A549 (cell line): Measurements from ENCODE around the gene KRTAP13-3. TPM values are rescaled to one million over a fixed set of nuclear protein-coding genes. Genes with fewer than 3 reads are reported as not detected.

Experiments
- polyA plus RNA-seq, 4 experiments: library from polyadenylated mRNA; depleted of rRNA in 3 of 4; stranded (reverse); fragments of >200 nt; fragmentation: RNase III in 1 of 4; extraction: RNeasy Plus Mini Kit Qiagen cat#74134 plus additional on column Dnase treatment in 1 of 4; gene quantifications; 2 replicates in 3 of 4; 3 replicates in 1 of 4; pipeline ENCODE4 v1.2.3, GENCODE V29; 2011 to 2017

KRTAP13-3 gene
- polyA plus RNA-seq, 2 of the 4 experiments (the other 2 are of a cell fraction): not detected

Other genes starting within 250 kb of the KRTAP13-3 start
- not detected in 2 replicates for gene CLDN8, start 209.8 kb downstream of the KRTAP13-3 start, polyA plus RNA-seq (2011; rRNA removed)
- not detected in 3 replicates for gene CLDN8, start 209.8 kb downstream of the KRTAP13-3 start, polyA plus RNA-seq (2017; fragmentation: RNase III; extraction: RNeasy Plus Mini Kit Qiagen cat#74134 plus additional on column Dnase treatment)
- gene KRTAP24-1, start 143.0 kb downstream of the KRTAP13-3 start, polyA plus RNA-seq (2011; rRNA removed): not detected in 2 replicates
- not detected in 3 replicates for gene KRTAP24-1, start 143.0 kb downstream of the KRTAP13-3 start, polyA plus RNA-seq (2017; fragmentation: RNase III; extraction: RNeasy Plus Mini Kit Qiagen cat#74134 plus additional on column Dnase treatment)
- gene KRTAP25-1, start 136.4 kb downstream of the KRTAP13-3 start, polyA plus RNA-seq (2011; rRNA removed): not detected in 2 replicates
- gene KRTAP25-1, start 136.4 kb downstream of the KRTAP13-3 start, polyA plus RNA-seq (2017; fragmentation: RNase III; extraction: RNeasy Plus Mini Kit Qiagen cat#74134 plus additional on column Dnase treatment): not detected in 3 replicates
- not detected in 2 replicates for gene KRTAP26-1, start 105.6 kb downstream of the KRTAP13-3 start, polyA plus RNA-seq (2011; rRNA removed)
- gene KRTAP26-1, start 105.6 kb downstream of the KRTAP13-3 start, polyA plus RNA-seq (2017; fragmentation: RNase III; extraction: RNeasy Plus Mini Kit Qiagen cat#74134 plus additional on column Dnase treatment): not detected in 3 replicates
- gene KRTAP27-1, start 88.2 kb downstream of the KRTAP13-3 start, polyA plus RNA-seq (2011; rRNA removed): not detected in 2 replicates
- not detected in 3 replicates for gene KRTAP27-1, start 88.2 kb downstream of the KRTAP13-3 start, polyA plus RNA-seq (2017; fragmentation: RNase III; extraction: RNeasy Plus Mini Kit Qiagen cat#74134 plus additional on column Dnase treatment)
- gene KRTAP23-1, start 77.3 kb downstream of the KRTAP13-3 start, polyA plus RNA-seq (2011; rRNA removed): not detected in 2 replicates
- not detected in 3 replicates for gene KRTAP23-1, start 77.3 kb downstream of the KRTAP13-3 start, polyA plus RNA-seq (2017; fragmentation: RNase III; extraction: RNeasy Plus Mini Kit Qiagen cat#74134 plus additional on column Dnase treatment)
- gene KRTAP13-2, start 53.7 kb downstream of the KRTAP13-3 start, polyA plus RNA-seq (2011; rRNA removed): not detected in 2 replicates
- gene KRTAP13-2, start 53.7 kb downstream of the KRTAP13-3 start, polyA plus RNA-seq (2017; fragmentation: RNase III; extraction: RNeasy Plus Mini Kit Qiagen cat#74134 plus additional on column Dnase treatment): not detected in 3 replicates
- not detected in 2 replicates for gene KRTAP13-1, start 29.9 kb downstream of the KRTAP13-3 start, polyA plus RNA-seq (2011; rRNA removed)
- gene KRTAP13-1, start 29.9 kb downstream of the KRTAP13-3 start, polyA plus RNA-seq (2017; fragmentation: RNase III; extraction: RNeasy Plus Mini Kit Qiagen cat#74134 plus additional on column Dnase treatment): not detected in 3 replicates
- gene KRTAP13-4, start 4.3 kb upstream of the KRTAP13-3 start, polyA plus RNA-seq (2011; rRNA removed): not detected in 2 replicates
- not detected in 3 replicates for gene KRTAP13-4, start 4.3 kb upstream of the KRTAP13-3 start, polyA plus RNA-seq (2017; fragmentation: RNase III; extraction: RNeasy Plus Mini Kit Qiagen cat#74134 plus additional on column Dnase treatment)
- gene KRTAP15-1, start 14.3 kb upstream of the KRTAP13-3 start, polyA plus RNA-seq (2011; rRNA removed): not detected in 2 replicates
- gene KRTAP15-1, start 14.3 kb upstream of the KRTAP13-3 start, polyA plus RNA-seq (2017; fragmentation: RNase III; extraction: RNeasy Plus Mini Kit Qiagen cat#74134 plus additional on column Dnase treatment): not detected in 3 replicates
- gene KRTAP19-1, start 54.4 kb upstream of the KRTAP13-3 start, polyA plus RNA-seq (2011; rRNA removed): not detected in 2 replicates
- not detected in 3 replicates for gene KRTAP19-1, start 54.4 kb upstream of the KRTAP13-3 start, polyA plus RNA-seq (2017; fragmentation: RNase III; extraction: RNeasy Plus Mini Kit Qiagen cat#74134 plus additional on column Dnase treatment)
- gene KRTAP19-2, start 61.5 kb upstream of the KRTAP13-3 start, polyA plus RNA-seq (2011; rRNA removed): not detected in 2 replicates
- not detected in 3 replicates for gene KRTAP19-2, start 61.5 kb upstream of the KRTAP13-3 start, polyA plus RNA-seq (2017; fragmentation: RNase III; extraction: RNeasy Plus Mini Kit Qiagen cat#74134 plus additional on column Dnase treatment)
- gene KRTAP19-3, start 66.1 kb upstream of the KRTAP13-3 start, polyA plus RNA-seq (2011; rRNA removed): not detected in 2 replicates
- not detected in 3 replicates for gene KRTAP19-3, start 66.1 kb upstream of the KRTAP13-3 start, polyA plus RNA-seq (2017; fragmentation: RNase III; extraction: RNeasy Plus Mini Kit Qiagen cat#74134 plus additional on column Dnase treatment)
- not detected in 2 replicates for gene KRTAP19-4, start 71.2 kb upstream of the KRTAP13-3 start, polyA plus RNA-seq (2011; rRNA removed)
- gene KRTAP19-4, start 71.2 kb upstream of the KRTAP13-3 start, polyA plus RNA-seq (2017; fragmentation: RNase III; extraction: RNeasy Plus Mini Kit Qiagen cat#74134 plus additional on column Dnase treatment): not detected in 3 replicates
- not detected in 2 replicates for gene KRTAP19-5, start 76.2 kb upstream of the KRTAP13-3 start, polyA plus RNA-seq (2011; rRNA removed)
- gene KRTAP19-5, start 76.2 kb upstream of the KRTAP13-3 start, polyA plus RNA-seq (2017; fragmentation: RNase III; extraction: RNeasy Plus Mini Kit Qiagen cat#74134 plus additional on column Dnase treatment): not detected in 3 replicates
- not detected in 2 replicates for gene KRTAP19-6, start 115.9 kb upstream of the KRTAP13-3 start, polyA plus RNA-seq (2011; rRNA removed)
- not detected in 3 replicates for gene KRTAP19-6, start 115.9 kb upstream of the KRTAP13-3 start, polyA plus RNA-seq (2017; fragmentation: RNase III; extraction: RNeasy Plus Mini Kit Qiagen cat#74134 plus additional on column Dnase treatment)
- not detected in 2 replicates for gene KRTAP19-7, start 135.4 kb upstream of the KRTAP13-3 start, polyA plus RNA-seq (2011; rRNA removed)
- gene KRTAP19-7, start 135.4 kb upstream of the KRTAP13-3 start, polyA plus RNA-seq (2017; fragmentation: RNase III; extraction: RNeasy Plus Mini Kit Qiagen cat#74134 plus additional on column Dnase treatment): not detected in 3 replicates
- not detected in 2 replicates for gene KRTAP22-2, start 164.5 kb upstream of the KRTAP13-3 start, polyA plus RNA-seq (2011; rRNA removed)
- gene KRTAP22-2, start 164.5 kb upstream of the KRTAP13-3 start, polyA plus RNA-seq (2017; fragmentation: RNase III; extraction: RNeasy Plus Mini Kit Qiagen cat#74134 plus additional on column Dnase treatment): not detected in 3 replicates
- gene KRTAP6-3, start 166.5 kb upstream of the KRTAP13-3 start, polyA plus RNA-seq (2011; rRNA removed): not detected in 2 replicates
- gene KRTAP6-3, start 166.5 kb upstream of the KRTAP13-3 start, polyA plus RNA-seq (2017; fragmentation: RNase III; extraction: RNeasy Plus Mini Kit Qiagen cat#74134 plus additional on column Dnase treatment): not detected in 3 replicates
- not detected in 2 replicates for gene KRTAP6-2, start 173.0 kb upstream of the KRTAP13-3 start, polyA plus RNA-seq (2011; rRNA removed)
- not detected in 3 replicates for gene KRTAP6-2, start 173.0 kb upstream of the KRTAP13-3 start, polyA plus RNA-seq (2017; fragmentation: RNase III; extraction: RNeasy Plus Mini Kit Qiagen cat#74134 plus additional on column Dnase treatment)
- gene KRTAP22-1, start 175.2 kb upstream of the KRTAP13-3 start, polyA plus RNA-seq (2011; rRNA removed): not detected in 2 replicates
- not detected in 3 replicates for gene KRTAP22-1, start 175.2 kb upstream of the KRTAP13-3 start, polyA plus RNA-seq (2017; fragmentation: RNase III; extraction: RNeasy Plus Mini Kit Qiagen cat#74134 plus additional on column Dnase treatment)
- gene KRTAP6-1, start 188.0 kb upstream of the KRTAP13-3 start, polyA plus RNA-seq (2011; rRNA removed): not detected in 2 replicates
- not detected in 3 replicates for gene KRTAP6-1, start 188.0 kb upstream of the KRTAP13-3 start, polyA plus RNA-seq (2017; fragmentation: RNase III; extraction: RNeasy Plus Mini Kit Qiagen cat#74134 plus additional on column Dnase treatment)
- not detected in 2 replicates for gene KRTAP20-1, start 190.5 kb upstream of the KRTAP13-3 start, polyA plus RNA-seq (2011; rRNA removed)
- not detected in 3 replicates for gene KRTAP20-1, start 190.5 kb upstream of the KRTAP13-3 start, polyA plus RNA-seq (2017; fragmentation: RNase III; extraction: RNeasy Plus Mini Kit Qiagen cat#74134 plus additional on column Dnase treatment)
- gene KRTAP20-4, start 194.7 kb upstream of the KRTAP13-3 start, polyA plus RNA-seq (2011; rRNA removed): not detected in 2 replicates
- gene KRTAP20-4, start 194.7 kb upstream of the KRTAP13-3 start, polyA plus RNA-seq (2017; fragmentation: RNase III; extraction: RNeasy Plus Mini Kit Qiagen cat#74134 plus additional on column Dnase treatment): not detected in 3 replicates
- not detected in 2 replicates for gene KRTAP20-2, start 209.3 kb upstream of the KRTAP13-3 start, polyA plus RNA-seq (2011; rRNA removed)
- gene KRTAP20-2, start 209.3 kb upstream of the KRTAP13-3 start, polyA plus RNA-seq (2017; fragmentation: RNase III; extraction: RNeasy Plus Mini Kit Qiagen cat#74134 plus additional on column Dnase treatment): not detected in 3 replicates
- not detected in 2 replicates for gene KRTAP20-3, start 216.9 kb upstream of the KRTAP13-3 start, polyA plus RNA-seq (2011; rRNA removed)
- not detected in 3 replicates for gene KRTAP20-3, start 216.9 kb upstream of the KRTAP13-3 start, polyA plus RNA-seq (2017; fragmentation: RNase III; extraction: RNeasy Plus Mini Kit Qiagen cat#74134 plus additional on column Dnase treatment)